Activated B cell treated with CpG ODN at 0.5 μM for 24 hours (primary cell): Measurements from ENCODE around the gene C2CD3. TPM values are rescaled to one million over a fixed set of nuclear protein-coding genes. Genes with fewer than 3 reads are reported as not detected.

ENCODE experiments used
- ATAC-seq: fragments of 200-7000 bp; cut with Tn5 transposase; one replicate; pipeline ENCODE4 v1.10.0; 2021; ENCODE audit warnings: low read depth, mild to moderate bottlenecking, moderate library complexity
- CTCF ChIA-PET: fragments of 350-600 bp; sonication (Branson Sonifier 250); formaldehyde crosslinking; loops from one replicate; lab custom pipeline; 2021; ENCODE audit warnings: antibody characterized with exemption; lab: Charles Lee
- POLR2A ChIA-PET: fragments of 350-600 bp; sonication (Branson Sonifier 250); formaldehyde crosslinking; loops from one replicate; lab custom pipeline; 2021; ENCODE audit warnings: antibody characterized with exemption; lab: Charles Lee
- DNase-seq: peaks from one replicate; pipeline ENCODE4 v3.0.0; 2022
- H3K27ac Mint-ChIP-seq: one replicate; pipeline ENCODE4 v1.8.0; 2020; ENCODE audit warnings: mixed read lengths
- H3K27me3 Mint-ChIP-seq: one replicate; pipeline ENCODE4 v1.8.0; 2021; ENCODE audit warnings: mixed read lengths
- H3K36me3 Mint-ChIP-seq: one replicate; pipeline ENCODE4 v1.8.0; 2021; ENCODE audit warnings: low read depth, mixed read lengths
- H3K4me1 Mint-ChIP-seq: one replicate; pipeline ENCODE4 v1.8.0; 2021; ENCODE audit warnings: mixed read lengths
- H3K4me3 Mint-ChIP-seq: one replicate; pipeline ENCODE4 v1.8.0; 2020; ENCODE audit warnings: mild to moderate bottlenecking, mixed read lengths
- H3K9me3 Mint-ChIP-seq: one replicate; pipeline ENCODE4 v1.8.0; 2020; ENCODE audit warnings: mixed read lengths
- CTCF ChIP-seq: fragments of 200-600 bp; IDR thresholded peaks from one replicate; pipeline ENCODE4 v1.8.0; 2022; ENCODE audit warnings: antibody characterized with exemption, mild to moderate bottlenecking
- intact Hi-C: fragments of 100-400 bp; cut with micrococcal nuclease; formaldehyde crosslinking; loops from one replicate; pipeline ENCODE4 v1.15.1; 2024
- total RNA-seq: library from RNA; stranded (reverse); gene quantifications from 2 replicates; pipeline ENCODE4 v1.2.3, GENCODE V29; 2022

C2CD3 gene
- total RNA-seq, 1 donor from 2014 or later: 50.3 TPM

DNA sequence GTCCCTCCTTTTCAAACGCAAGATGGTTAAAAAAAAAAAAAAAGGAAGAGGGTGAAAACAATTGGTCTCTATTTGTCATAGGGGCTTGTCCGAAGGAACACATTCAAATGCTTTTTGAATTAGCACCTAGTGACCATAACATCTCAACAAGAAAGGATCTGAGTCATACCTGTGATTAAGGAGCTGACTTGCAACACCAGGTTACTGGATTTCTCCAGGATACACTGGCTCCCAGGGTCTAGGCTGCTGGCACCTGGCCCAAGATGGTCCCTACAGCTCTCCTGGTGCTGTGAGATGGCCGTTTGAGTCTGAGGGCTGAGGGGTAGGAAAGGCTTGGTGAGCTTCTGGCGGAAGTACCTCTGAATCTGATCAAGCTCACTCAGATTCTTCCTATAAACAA, 133.5 kb downstream of the C2CD3 start:
- Mint-ChIP-seq H3K27ac (no peak overlapping the region), H3K27me3 (no peaks in the 10 kb centered on the region), H3K9me3 (no peaks in the 10 kb centered on the region), H3K36me3 (peaks cover 90% of the 10 kb centered on the region), H3K4me1 (no peaks in the 10 kb centered on the region), H3K4me3 (no peak overlapping the region)
- POLR2A ChIA-PET: no interaction called here
- CTCF ChIA-PET: no interaction called here
- TF ChIP-seq CTCF: no peak
- intact Hi-C loops: no loop called here
- ATAC-seq (no peak), DNase-seq (no peak)

DNA sequence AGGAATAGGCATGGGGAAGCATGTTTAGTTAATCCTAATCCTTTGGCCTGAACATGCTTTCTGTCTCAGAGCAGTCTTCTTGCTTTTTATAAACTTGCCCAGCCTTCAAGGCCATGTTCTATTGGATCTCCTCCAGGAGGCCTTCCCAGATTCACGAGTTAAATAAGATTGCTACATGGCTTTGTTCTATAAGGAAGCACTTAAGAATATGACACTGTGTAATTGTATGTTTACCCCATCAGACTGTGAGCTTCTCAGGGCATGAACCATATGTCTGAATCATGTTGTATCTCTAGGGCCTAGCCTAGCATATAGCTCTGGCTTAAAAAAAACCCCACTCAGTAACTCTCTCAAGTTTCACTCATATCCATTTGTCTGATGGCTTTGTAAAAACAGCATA, 135.5 kb downstream of the C2CD3 start:
- ATAC-seq (no peak), DNase-seq (no peak)
- Mint-ChIP-seq H3K27ac (no peak overlapping the region), H3K4me3 (no peak overlapping the region), H3K36me3 (peaks cover 90% of the 10 kb centered on the region), H3K27me3 (no peaks in the 10 kb centered on the region), H3K9me3 (no peaks in the 10 kb centered on the region), H3K4me1 (peaks cover 7% of the 10 kb centered on the region)
- POLR2A ChIA-PET: no interaction called here
- no peak for TF ChIP-seq CTCF
- intact Hi-C loops: no loop called here
- CTCF ChIA-PET: no interaction called here

GRCh38 chr11:74033046-74033445, 137.8 kb downstream of the C2CD3 start:
- CTCF ChIA-PET: interaction anchor here (1.0 to 3.0 kb wide), 3 partner anchors 63 to 75 kb away, joined by 3 to 16 read pairs (median 6); no protein-coding TSS in a partner anchor
- intact Hi-C loops: loop anchor here (1.0 to 5.0 kb wide), 2 partner anchors 36 to 69 kb away; no protein-coding TSS in a partner anchor
- Mint-ChIP-seq H3K9me3 (no peaks in the 10 kb centered on the region), H3K27me3 (no peaks in the 10 kb centered on the region), H3K27ac (no peak overlapping the region), H3K4me1 (peaks cover 7% of the 10 kb centered on the region), H3K4me3 (no peak overlapping the region), H3K36me3 (peaks cover 89% of the 10 kb centered on the region)
- POLR2A ChIA-PET: interaction anchor here (0.6 to 1.4 kb wide), 2 partner anchors 39 to 63 kb away, joined by 3 read pairs; no protein-coding TSS in a partner anchor
- ATAC-seq (peak; percentile 40), DNase-seq (no peak)
- TF ChIP-seq CTCF: no peak

GRCh38 chr11:74030723-74031676, 139.8 kb downstream of the C2CD3 start:
- TF ChIP-seq CTCF: no peak
- Mint-ChIP-seq H3K27ac (no peak overlapping the region), H3K4me3 (no peak overlapping the region), H3K27me3 (no peaks in the 10 kb centered on the region), H3K36me3 (peaks cover 82% of the 10 kb centered on the region), H3K4me1 (peaks cover 8% of the 10 kb centered on the region), H3K9me3 (no peaks in the 10 kb centered on the region)
- CTCF ChIA-PET: no interaction called here
- POLR2A ChIA-PET: no interaction called here
- no peak for ATAC-seq
- DNase-seq: no peak
- intact Hi-C loops: loop anchor here (5.0 kb wide), 1 partner anchor 34 kb away; no protein-coding TSS in a partner anchor

DNA sequence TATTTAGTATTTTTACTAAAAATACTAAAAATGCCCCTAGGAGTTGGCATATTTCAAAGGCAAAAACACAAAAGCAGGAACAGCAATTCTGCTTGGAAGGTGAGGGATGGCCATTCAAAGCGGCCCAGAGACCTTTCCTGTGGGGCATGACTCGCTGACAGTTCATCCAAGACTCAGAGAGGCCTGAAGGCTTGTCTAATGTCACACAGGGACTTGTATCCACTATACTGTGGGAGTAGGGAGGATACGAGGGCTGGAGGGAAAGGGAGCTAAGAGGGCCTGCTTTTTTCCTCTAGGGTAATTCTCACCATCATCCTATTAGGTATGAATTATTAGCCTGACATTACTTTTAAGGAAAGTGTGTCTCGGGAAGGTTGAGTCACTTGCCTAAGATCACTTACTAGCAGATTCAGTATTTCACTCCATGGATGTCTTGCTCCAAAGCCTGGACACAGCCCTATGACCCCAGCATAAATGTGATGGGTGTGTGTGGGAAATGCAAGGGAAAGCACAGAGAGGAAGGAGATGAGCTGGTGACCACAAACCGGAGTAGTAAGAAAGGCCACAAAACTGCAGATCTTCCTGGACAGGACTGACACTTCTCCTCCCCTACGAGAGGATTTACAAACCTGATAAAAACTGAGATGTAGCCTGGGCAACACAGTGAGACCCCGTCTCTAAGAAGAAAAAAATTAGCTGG, 145.2 kb downstream of the C2CD3 start:
- Mint-ChIP-seq H3K9me3 (no peaks in the 10 kb centered on the region), H3K27me3 (no peaks in the 10 kb centered on the region), H3K27ac (no peak overlapping the region), H3K4me3 (no peak overlapping the region), H3K36me3 (peaks cover 49% of the 10 kb centered on the region), H3K4me1 (peaks cover 19% of the 10 kb centered on the region)
- TF ChIP-seq CTCF: no peak
- no peak for DNase-seq
- POLR2A ChIA-PET: interaction anchor here (1.0 kb wide), 1 partner anchor 46 kb away, joined by 3 read pairs; no protein-coding TSS in a partner anchor
- ATAC-seq: no peak
- CTCF ChIA-PET: no interaction called here
- intact Hi-C loops: no loop called here
